Bone marrow (tissue), 2 donors: ENCODE results near the gene RPL28.
"Not testable (repeated sequence)": the region's sequence is repeated elsewhere in the genome, so short reads cannot be mapped to it uniquely, and the experiment has no call there.

ENCODE experiments used
- DNase-seq, 2 donors: peaks; one replicate each; lab custom pipeline; 2025; lab: John Stamatoyannopoulos, UW

The RPL28 gene

GRCh38 chr19:55392820-55393761, 7.4 kb downstream of the RPL28 start:
- no peak for DNase-seq

GRCh38 chr19:55398200-55398925, 12.6 kb downstream of the RPL28 start:
- no peak for DNase-seq

DNA sequence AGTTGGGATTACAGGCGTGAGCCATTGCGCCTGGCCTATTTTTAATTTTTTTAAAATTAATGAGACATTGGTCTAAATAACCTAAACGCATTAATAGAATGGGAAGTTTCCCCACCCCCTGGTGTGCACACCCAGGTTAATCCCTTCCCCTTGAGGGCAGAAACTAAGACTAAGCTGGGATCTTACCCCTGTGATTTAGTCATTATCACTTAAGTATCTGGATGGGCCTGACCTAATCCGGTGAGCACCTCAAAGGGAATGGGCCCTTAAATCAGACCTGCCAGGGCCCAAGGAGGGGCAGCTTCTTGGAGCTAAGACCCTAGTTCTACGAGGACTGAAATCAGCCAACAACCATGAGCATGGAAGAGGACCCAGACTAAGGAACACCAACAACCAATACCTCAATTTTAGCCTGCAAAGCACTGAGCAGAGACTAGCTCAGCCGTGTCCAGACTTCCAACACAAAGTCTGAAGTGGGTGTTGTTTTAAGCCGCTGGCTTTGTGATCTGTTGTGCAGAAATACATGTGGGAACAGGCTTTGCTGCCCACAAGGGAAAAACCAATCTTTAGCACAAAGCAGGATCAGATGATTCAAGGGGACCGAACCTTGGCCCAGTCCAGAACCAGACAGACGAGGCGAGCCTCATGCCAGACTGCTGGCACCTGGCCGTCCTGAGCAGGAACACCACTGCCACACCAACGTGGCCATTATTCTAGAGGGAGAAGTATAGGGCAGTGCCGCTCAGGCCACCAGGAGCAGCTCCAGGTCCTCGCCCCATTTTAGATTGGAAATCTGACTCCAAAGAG, 14.8 kb downstream of the RPL28 start:
- DNase-seq: no peak

DNA sequence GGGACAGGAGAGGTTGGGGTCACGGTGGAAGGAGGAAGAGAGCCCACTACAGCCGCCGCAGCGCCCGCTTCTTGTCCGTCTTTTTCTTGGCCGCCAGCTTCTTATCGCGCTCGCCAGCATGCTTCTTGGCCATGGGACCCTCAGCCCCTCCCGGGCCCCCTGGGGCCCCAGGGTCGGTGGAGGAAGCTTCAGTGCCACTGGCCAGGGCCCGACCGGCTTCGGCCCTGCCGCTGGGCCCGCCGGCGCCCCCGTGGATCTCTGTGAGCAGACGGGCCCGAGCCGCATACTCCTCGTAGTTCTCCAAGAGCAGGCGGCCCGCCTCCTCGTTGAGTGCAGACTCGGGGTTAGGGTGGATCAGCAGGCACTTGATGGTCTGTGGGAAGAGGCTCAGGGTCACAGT, 15.7 kb downstream of the RPL28 start:
- not testable (repeated sequence) for DNase-seq

DNA sequence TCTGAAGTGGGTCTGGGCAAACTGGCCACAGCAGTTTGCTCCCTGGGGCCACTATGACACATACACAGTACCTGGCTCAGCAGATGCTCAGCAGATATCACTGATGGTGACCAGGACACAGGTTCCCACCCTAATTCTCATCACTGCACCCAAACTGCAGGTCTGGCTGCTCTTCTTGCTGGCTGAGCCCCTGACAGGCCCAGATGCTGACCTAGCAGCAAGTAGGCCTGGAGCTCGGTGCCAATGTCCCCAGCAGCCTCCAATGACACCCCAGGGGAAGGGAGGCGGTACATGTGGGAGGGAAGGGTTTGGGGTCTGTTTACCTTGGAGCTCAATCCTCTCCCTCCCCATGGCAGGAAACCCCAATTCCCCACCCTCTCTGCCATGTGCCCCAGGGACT, 16.8 kb downstream of the RPL28 start:
- DNase-seq: no peak

DNA sequence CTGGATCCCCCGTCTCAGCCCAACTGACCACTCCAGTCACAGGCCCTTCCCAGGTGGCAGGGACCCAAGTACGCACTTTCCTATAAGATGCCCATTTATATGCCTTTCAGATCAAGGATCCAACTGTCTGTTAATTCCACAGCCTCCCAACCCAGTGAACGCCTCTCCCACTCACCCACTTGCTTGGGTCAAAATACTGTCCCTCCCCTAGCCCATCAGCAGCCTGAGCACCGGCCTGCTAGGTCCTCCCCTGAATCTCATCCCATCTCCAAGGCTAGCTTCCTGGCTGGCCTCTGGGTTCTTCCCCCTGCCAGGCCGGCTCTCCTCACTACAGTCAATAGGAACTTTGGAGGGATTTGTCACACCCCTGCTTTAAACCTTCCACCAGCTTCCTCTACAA, 19.9 kb downstream of the RPL28 start:
- no peak for DNase-seq

GRCh38 chr19:55406091-55406825, 20.5 kb downstream of the RPL28 start:
- no peak for DNase-seq

GRCh38 chr19:55406826-55407549, 21.3 kb downstream of the RPL28 start:
- no peak for DNase-seq

GRCh38 chr19:55407550-55407799, 21.7 kb downstream of the RPL28 start, which contains the start of gene UBE2S:
UBE2S (minus strand) TSS chr19:55407788; CDS start chr19:55407589, 199 bp downstream.
- DNase-seq: peak in 1 of 2 donors; percentile 76

- DNase-seq: peak; percentile 92 to 100
Observed at GRCh38 chr19:55407800-55408532, 22.2 kb downstream of the RPL28 start.

DNA sequence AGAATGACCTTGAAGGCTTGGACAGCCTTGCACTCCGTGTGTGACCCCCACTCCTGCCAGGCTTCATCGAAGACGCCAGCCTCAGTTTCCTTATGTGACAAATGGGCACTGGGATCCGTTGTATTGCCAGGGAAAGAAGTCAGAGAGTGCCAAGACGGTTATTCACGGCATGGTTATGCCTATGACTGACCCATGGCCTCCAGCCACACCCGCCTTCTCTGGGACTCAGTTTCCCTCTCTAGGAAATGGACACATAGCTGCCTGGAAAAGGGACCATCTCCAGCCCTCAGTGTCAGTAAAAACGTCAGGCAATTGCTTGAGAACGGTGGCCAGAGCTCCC, 22.8 kb downstream of the RPL28 start:
- no peak for DNase-seq

DNA sequence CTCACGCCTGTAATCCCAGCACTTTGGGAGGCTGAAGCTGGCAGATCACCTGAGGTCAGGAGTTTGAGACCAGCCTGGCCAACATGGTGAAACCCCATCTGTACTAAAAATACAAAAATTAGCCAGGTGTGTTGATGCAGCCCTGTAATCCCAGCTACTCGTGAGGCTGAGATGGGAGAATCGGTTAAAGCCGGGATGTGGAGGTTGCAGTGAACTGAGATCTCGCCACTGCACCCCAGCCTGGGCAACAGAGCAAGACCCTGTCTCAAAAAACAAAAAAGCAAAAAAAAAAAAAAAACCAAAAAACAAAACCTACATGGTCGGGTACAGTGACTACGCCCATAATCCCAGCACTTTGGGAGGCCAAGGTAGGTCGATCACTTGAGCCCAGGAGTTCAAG, 23.4 kb downstream of the RPL28 start:
- DNase-seq: not testable (repeated sequence)

DNA sequence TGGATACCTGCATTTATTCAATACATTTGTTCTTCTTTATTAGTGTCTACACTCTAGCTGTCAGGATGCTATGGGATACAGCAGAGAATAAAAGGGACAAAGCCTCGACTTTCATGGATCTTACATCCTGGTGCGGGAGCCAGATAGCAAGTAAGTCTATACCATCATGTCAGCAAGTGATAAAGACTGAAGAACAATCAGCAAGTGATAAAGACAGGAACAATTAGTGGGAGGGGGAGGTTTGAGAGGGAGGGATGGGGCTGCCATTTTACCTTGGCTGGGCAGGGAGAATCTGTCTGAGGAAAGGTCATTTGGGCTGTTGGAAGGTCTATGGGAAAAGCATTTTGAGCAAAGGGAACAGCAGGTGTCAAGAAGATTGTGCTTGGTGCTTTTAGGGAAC, 24.4 kb downstream of the RPL28 start:
- no peak for DNase-seq

DNA sequence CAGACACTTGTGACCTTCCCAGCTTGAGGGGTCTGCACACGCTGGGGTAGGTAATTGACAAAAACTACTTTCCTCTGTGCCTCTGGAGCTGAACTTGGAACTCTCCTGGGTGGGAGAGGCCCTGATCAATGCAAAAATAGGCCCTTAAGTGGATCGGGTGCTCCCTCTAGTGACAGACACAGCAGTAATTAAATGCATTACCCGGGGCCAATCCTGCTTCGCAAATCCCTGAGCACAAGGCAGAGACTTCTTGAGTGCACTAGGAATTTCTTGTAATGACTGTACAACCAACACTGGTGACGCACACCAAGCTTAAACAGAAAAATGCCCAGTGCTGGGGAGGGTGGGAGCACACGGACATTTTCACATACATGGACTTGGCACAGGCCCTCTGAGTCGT, 32.5 kb downstream of the RPL28 start:
- peak in 1 of 2 donors; percentile 15 for DNase-seq

DNA sequence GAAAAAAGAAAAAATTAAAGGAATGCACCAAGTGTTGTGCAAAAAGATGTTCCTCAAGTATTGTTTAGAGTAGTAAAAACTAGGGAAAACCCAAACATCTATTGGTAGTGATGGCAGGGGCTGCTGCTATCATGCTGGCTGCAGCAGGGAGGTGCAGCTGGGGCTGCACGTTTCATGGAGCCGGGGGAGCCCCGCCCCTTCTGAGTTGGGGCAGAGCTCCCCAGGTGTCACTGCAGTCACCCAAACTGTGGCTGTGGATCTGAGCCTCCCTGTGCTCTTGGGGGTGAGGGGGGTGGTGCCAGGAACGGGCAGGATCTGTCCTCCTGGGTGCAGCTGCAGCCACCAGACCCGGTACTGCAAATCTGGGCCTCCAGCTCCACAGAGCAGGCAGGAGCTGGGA, 33.4 kb downstream of the RPL28 start:
- DNase-seq: no peak

DNA sequence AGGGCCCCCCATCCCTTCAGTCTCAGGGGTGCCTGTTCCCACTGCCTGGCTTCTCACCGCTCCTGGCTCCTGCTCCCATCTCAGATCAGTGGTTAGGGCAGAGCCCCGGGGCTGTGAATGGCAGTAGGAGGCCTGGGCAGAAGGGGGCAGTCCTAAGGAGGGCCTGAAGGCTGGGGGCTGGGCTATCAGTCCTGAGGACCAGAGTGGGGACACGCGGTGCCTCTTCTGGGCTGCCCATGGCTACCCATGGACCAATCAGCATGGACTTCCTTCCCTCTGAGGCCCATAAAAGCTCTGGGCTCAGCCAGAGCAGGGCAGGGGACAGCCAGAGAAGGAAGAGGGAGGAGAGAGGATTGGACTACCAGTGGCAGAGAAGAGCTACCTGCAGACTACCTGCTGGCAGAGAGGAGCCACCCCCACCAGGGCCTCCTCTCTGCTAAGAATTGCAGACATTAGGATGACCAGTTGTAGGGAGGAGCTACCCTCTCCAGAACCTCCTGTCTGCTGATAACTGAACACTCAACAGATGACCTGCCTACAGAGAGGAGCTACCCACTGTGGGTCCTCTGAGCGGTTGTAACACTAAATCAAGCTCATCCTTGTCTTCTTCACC, 34.0 kb downstream of the RPL28 start:
- no peak for DNase-seq

DNA sequence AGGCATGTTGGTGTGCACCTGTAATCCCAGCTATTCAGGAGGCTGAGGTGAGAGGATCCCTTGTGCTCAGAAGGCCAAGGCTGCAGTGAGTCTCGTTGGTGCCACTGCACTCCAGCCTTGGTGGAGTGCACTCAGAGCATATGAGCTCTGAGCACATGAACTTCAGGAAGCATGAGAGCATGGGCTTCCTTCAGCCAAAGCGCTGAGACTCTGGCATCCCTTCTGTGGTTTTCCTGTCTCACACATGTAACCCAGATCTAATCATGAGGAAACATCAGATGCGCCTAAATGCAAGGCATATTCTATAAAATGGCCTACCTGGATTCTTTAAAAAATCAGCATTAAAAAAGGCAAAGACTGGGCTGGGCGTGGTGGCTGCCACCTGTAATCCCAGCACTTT, 35.5 kb downstream of the RPL28 start:
- DNase-seq: peak in 1 of 2 donors; percentile 86

DNA sequence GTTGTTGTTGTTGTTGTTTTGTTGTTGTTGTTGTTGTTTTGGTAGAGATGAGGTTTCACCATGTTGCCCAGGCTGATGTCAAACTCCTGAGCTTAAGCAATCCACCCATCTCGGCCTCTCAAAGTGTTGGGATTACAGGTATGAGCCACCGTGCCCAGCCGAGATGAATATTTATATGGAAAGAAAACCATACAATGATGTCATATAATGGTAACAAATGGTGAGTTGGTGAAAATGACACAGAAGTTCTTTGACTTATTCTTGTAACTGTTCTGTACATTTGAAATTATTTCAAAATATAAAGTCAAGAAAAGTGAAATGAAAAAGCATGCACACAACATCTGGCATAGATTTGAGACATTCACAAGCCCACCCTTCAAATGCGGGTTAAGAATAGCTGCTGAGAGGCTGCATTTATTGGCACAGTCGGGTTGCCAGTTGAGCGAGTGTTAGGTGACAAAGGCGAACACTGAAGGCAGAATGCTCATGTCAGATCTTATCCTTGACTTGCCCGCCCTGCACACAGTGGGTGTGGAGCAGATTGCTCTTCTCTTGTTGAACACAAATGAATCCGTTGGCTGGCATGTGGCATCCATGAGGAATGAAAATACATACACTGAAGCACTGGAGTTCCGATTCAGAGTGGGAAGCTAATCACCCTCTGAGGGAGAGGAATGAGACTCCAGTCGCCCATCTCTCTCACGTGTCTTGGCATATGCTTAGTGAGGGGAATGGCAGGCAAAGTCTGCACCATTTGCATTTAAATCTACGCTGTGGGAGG, 37.7 kb downstream of the RPL28 start:
- no peak for DNase-seq

- DNase-seq: no peak
Observed at GRCh38 chr19:55424518-55424917, 38.8 kb downstream of the RPL28 start.
